SK-N-SH (cell line): Measurements from ENCODE around the gene KIAA2012. TPM values are rescaled to one million over a fixed set of nuclear protein-coding genes. Genes with fewer than 3 reads are reported as not detected.

ENCODE experiments used
- CTCF ChIA-PET: fragments of 300-600, 350-600 bp; formaldehyde crosslinking; extraction: SDS; loops from one replicate; lab custom pipeline; 2021; lab: Yijun Ruan, JAX
- POLR2A ChIA-PET: fragments of 350-600 bp; sonication (Branson Sonifier 250); formaldehyde crosslinking; extraction: SDS; loops from one replicate; lab custom pipeline; 2020; ENCODE audit warnings: antibody characterized with exemption, inconsistent platforms; lab: Yijun Ruan, JAX
- DNase-seq: peaks from one replicate; pipeline ENCODE4 v3.0.0; 2012
- H2AFZ ChIP-seq: fragments of 200-600 bp; sonication (generic); 2 replicates; pipeline ENCODE4 v1.8.1; 2016; ENCODE audit warnings: antibody characterized with exemption, mild to moderate bottlenecking, low read depth
- H3F3A ChIP-seq: fragments of 200-600 bp; sonication (generic); replicated peaks from 2 replicates; pipeline ENCODE3; 2016; ENCODE audit warnings: antibody characterized with exemption, mild to moderate bottlenecking; ENCODE audit not compliant: insufficient read depth
- H3K27ac ChIP-seq, 2 experiments: fragments of 200-500 bp in 1 of 2; fragments of 200-600 bp in 1 of 2; sonication (Bioruptor generic) in 1 of 2; sonication (generic), shearing (Covaris generic) in 1 of 2; 2 replicates each; pipeline versions ENCODE4 v1.5.1 to v1.6.1; 2014 to 2016; ENCODE audit warnings: low read depth in 2 of 2, inconsistent platforms in 1 of 2, low read length in 1 of 2, mild to moderate bottlenecking in 1 of 2, mixed read lengths in 1 of 2
- H3K27me3 ChIP-seq: fragments of 200-600 bp; sonication (generic), shearing (Covaris generic); 2 replicates; pipeline ENCODE4 v1.6.1; 2016; ENCODE audit warnings: mixed run types; ENCODE audit not compliant: insufficient read depth
- H3K36me3 ChIP-seq, 2 experiments: fragments of 200-500 bp in 1 of 2; fragments of 200-600 bp in 1 of 2; sonication (Bioruptor generic) in 1 of 2; sonication (generic) in 1 of 2; replicated peaks in 1 of 2; 2 replicates each; pipeline versions ENCODE3 to v1.5.1; 2014 to 2016; ENCODE audit warnings: low read length in 1 of 2, mild to moderate bottlenecking in 1 of 2; ENCODE audit not compliant: insufficient read depth in 2 of 2, control insufficient read depth in 1 of 2
- H3K4me1 ChIP-seq, 2 experiments: fragments of 200-500 bp in 1 of 2; fragments of 200-600 bp in 1 of 2; sonication (Bioruptor generic) in 1 of 2; sonication (generic), shearing (Covaris generic) in 1 of 2; 2 replicates each; pipeline versions ENCODE4 v1.5.1 to v1.6.1; 2014 to 2016; ENCODE audit warnings: low read depth in 1 of 2, low read length in 1 of 2, mixed run types in 1 of 2; ENCODE audit not compliant: insufficient read depth in 2 of 2, control insufficient read depth in 1 of 2
- H3K4me2 ChIP-seq: fragments of 200-600 bp; sonication (generic), shearing (Covaris generic); 2 replicates; pipeline ENCODE4 v1.6.1; 2017; ENCODE audit warnings: mixed run types
- H3K4me3 ChIP-seq, 2 experiments: fragments of 200-500 bp in 1 of 2; fragments of 200-600 bp in 1 of 2; sonication (Bioruptor generic) in 1 of 2; sonication (generic), shearing (Covaris generic) in 1 of 2; 2 replicates each; pipeline versions ENCODE4 v1.5.1 to v1.8.1; 2014 to 2016; ENCODE audit warnings: low read depth in 2 of 2, inconsistent platforms in 1 of 2, low read length in 1 of 2, mild to moderate bottlenecking in 1 of 2, mixed read lengths in 1 of 2, moderate library complexity in 1 of 2
- H3K79me2 ChIP-seq: fragments of 200-600 bp; sonication (generic); 2 replicates; pipeline ENCODE4 v1.8.1; 2017; ENCODE audit warnings: mild to moderate bottlenecking; ENCODE audit not compliant: insufficient read depth
- H3K9ac ChIP-seq: fragments of 200-600 bp; sonication (generic); 2 replicates; pipeline ENCODE4 v1.6.1; 2017; ENCODE audit warnings: mixed run types
- H3K9me2 ChIP-seq: fragments of 200-600 bp; sonication (generic); 2 replicates; pipeline ENCODE4 v1.6.1; 2017; ENCODE audit warnings: mixed run types
- H3K9me3 ChIP-seq: fragments of 200-600 bp; sonication (generic); 2 replicates; pipeline ENCODE4 v1.6.1; 2017; ENCODE audit warnings: mixed run types, mild to moderate bottlenecking, moderate library complexity
- H4K20me1 ChIP-seq: fragments of 200-600 bp; sonication (generic); 2 replicates; pipeline ENCODE4 v1.6.1; 2017; ENCODE audit warnings: mild to moderate bottlenecking, mixed run types; ENCODE audit not compliant: insufficient read depth
- FOSL2 ChIP-seq: IDR thresholded peaks from 2 replicates; pipeline ENCODE4 v1.4.0; 2012; ENCODE audit warnings: low read depth, mild to moderate bottlenecking, moderate library complexity, borderline replicate concordance
- FOXJ3 ChIP-seq: sonication (generic); formaldehyde crosslinking; IDR thresholded peaks from 2 replicates; pipeline ENCODE4 v1.5.1; 2020; ENCODE audit warnings: mild to moderate bottlenecking, missing genetic modification reagents
- FOXM1 ChIP-seq: IDR thresholded peaks from 2 replicates; pipeline ENCODE4 v1.4.0; 2012; ENCODE audit warnings: low read depth, mild to moderate bottlenecking
- GABPA ChIP-seq: IDR thresholded peaks from 2 replicates; pipeline ENCODE4 v1.4.0; 2012; ENCODE audit warnings: low read depth, mild to moderate bottlenecking
- GATA2 ChIP-seq: sonication (generic); formaldehyde crosslinking; IDR thresholded peaks from 2 replicates; pipeline ENCODE4 v1.5.0; 2020; ENCODE audit warnings: mild to moderate bottlenecking, missing genetic modification reagents
- IRF3 ChIP-seq: fragments of 150-350 bp; IDR thresholded peaks from 2 replicates; pipeline ENCODE4 v1.6.1; 2016; ENCODE audit warnings: mild to moderate bottlenecking, low read depth, low read length
- JUND ChIP-seq: IDR thresholded peaks from 2 replicates; pipeline ENCODE4 v1.4.0; 2012
- MAX ChIP-seq: IDR thresholded peaks from 2 replicates; pipeline ENCODE4 v1.4.0; 2012; ENCODE audit warnings: low read depth
- MEF2A ChIP-seq: IDR thresholded peaks from 2 replicates; pipeline ENCODE4 v1.4.0; 2012; ENCODE audit warnings: low read depth, borderline replicate concordance
- MXI1 ChIP-seq: IDR thresholded peaks from 2 replicates; pipeline ENCODE4 v1.6.1; 2012; ENCODE audit warnings: mild to moderate bottlenecking, low read depth, low read length, improper control_type of control experiment
- NFIC ChIP-seq: IDR thresholded peaks from 2 replicates; pipeline ENCODE4 v1.4.0; 2012; ENCODE audit warnings: borderline replicate concordance
- POLR2AphosphoS5 ChIP-seq: IDR thresholded peaks from 2 replicates; pipeline ENCODE4 v1.6.1; 2012; ENCODE audit warnings: low read depth, low read length
- RAD21 ChIP-seq: IDR thresholded peaks from 2 replicates; pipeline ENCODE4 v1.6.1; 2012; ENCODE audit warnings: mild to moderate bottlenecking, low read length
- RCOR1 ChIP-seq: fragments of 150-350 bp; IDR thresholded peaks from 2 replicates; pipeline ENCODE4 v1.6.1; 2017; ENCODE audit warnings: antibody characterized with exemption, low read length
- RFX5 ChIP-seq: IDR thresholded peaks from 2 replicates; pipeline ENCODE4 v1.6.1; 2012; ENCODE audit warnings: mild to moderate bottlenecking, improper control_type of control experiment, low read length
- RXRA ChIP-seq: IDR thresholded peaks from 2 replicates; pipeline ENCODE4 v1.4.0; 2012; ENCODE audit warnings: low read depth, mild to moderate bottlenecking, borderline replicate concordance
- SIN3A ChIP-seq: IDR thresholded peaks from 2 replicates; pipeline ENCODE4 v1.6.1; 2012; ENCODE audit warnings: low read depth, mild to moderate bottlenecking, low read length, moderate library complexity, borderline replicate concordance
- SMC3 ChIP-seq: IDR thresholded peaks from 2 replicates; pipeline ENCODE4 v1.6.1; 2012; ENCODE audit warnings: low read depth, low read length, improper control_type of control experiment
- TCF12 ChIP-seq: IDR thresholded peaks from 2 replicates; pipeline ENCODE4 v1.4.0; 2012
- USF2 ChIP-seq: fragments of 150-350 bp; IDR thresholded peaks from 2 replicates; pipeline ENCODE4 v1.6.1; 2017; ENCODE audit warnings: antibody characterized with exemption, low read length, low read depth, borderline replicate concordance
- WGBS: methylation state at CpG from one replicate; pipeline ENCODE4 v1.1.6; 2017; ENCODE audit warnings: low lambda C conversion rate; 5-methylcytosine and 5-hydroxymethylcytosine counted together
- polyA plus RNA-seq, 3 experiments: library from polyadenylated mRNA; depleted of rRNA; stranded (reverse); fragments of >200 nt; gene quantifications; 2 replicates each; pipeline ENCODE4 v1.2.3, GENCODE V29; 2012
- TF ChIP-seq, protein P1 (sequence below): IDR thresholded peaks from 2 replicates; pipeline ENCODE4 v1.4.0; 2012; ENCODE audit warnings: low read depth, borderline replicate concordance
- TF ChIP-seq, protein P2 (sequence below): fragments of 200-600 bp; sonication (generic); IDR thresholded peaks from 2 replicates; pipeline ENCODE4 v1.6.1; 2017; ENCODE audit warnings: antibody characterized with exemption, mild to moderate bottlenecking, moderate library complexity

The KIAA2012 gene
- polyA plus RNA-seq, 1 of the 3 experiments (the other 2 are of a cell fraction): 0.07 TPM

GRCh38 chr2:202037086-202037485, 36.0 kb upstream of the KIAA2012 start (continued):
- TF ChIP-seq TCF12: no peak
- TF ChIP-seq RAD21: no peak
- no peak for TF ChIP-seq NFIC
- TF ChIP-seq RFX5: no peak
- TF ChIP-seq FOXM1: no peak
- no peak for TF ChIP-seq FOXJ3 (CRISPR knock-in tag)
- TF ChIP-seq, protein P1, sequence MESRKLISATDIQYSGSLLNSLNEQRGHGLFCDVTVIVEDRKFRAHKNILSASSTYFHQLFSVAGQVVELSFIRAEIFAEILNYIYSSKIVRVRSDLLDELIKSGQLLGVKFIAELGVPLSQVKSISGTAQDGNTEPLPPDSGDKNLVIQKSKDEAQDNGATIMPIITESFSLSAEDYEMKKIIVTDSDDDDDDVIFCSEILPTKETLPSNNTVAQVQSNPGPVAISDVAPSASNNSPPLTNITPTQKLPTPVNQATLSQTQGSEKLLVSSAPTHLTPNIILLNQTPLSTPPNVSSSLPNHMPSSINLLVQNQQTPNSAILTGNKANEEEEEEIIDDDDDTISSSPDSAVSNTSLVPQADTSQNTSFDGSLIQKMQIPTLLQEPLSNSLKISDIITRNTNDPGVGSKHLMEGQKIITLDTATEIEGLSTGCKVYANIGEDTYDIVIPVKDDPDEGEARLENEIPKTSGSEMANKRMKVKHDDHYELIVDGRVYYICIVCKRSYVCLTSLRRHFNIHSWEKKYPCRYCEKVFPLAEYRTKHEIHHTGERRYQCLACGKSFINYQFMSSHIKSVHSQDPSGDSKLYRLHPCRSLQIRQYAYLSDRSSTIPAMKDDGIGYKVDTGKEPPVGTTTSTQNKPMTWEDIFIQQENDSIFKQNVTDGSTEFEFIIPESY: no peak
- TF ChIP-seq GABPA: no peak
- no peak for TF ChIP-seq RCOR1
- no peak for TF ChIP-seq SIN3A

DNA sequence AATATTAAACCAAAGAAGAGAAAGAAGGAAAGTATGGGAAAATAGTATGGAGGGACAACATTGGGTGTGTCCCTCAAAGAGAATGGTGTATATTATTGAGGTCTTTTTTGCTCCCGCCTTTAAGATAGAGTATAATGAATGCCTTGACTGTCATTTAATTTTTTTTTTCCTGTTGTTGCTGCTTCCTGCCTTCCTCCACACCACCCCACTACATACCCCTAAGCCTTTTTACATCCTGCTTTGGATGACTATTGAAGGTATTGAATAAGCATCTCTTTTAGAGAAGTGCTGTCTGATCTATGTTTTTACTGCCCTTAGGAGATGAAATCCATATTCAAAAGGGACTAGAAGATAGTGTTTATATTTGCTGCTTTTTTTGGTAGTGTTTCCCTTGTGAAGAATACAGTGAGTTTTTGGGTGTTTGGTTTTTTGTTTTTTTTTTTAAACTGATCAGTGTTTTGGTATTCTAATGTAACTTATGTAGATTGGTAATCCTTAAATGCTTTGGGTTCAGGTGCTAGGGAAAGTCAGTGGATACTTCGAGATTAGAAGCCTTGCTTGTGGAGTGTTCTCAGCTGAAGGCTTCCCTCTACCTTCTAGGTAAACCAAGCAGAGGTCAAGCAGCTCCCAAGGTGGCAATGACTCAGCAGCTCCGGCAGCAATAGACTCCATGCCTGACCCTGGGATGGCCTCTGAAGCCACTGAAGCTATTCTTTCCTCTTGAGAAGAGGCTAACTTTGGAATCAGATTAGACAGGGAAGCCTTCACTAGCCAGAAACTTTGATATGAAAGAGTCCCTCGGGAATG, 34.4 kb upstream of the KIAA2012 start:
- H3K9me3 ChIP-seq: no peaks in the 10 kb centered on the region
- peak overlapping the region; percentile 35 to 88 for H3K4me3 ChIP-seq
- ChIA-PET CTCF (interaction anchor here (0.7 to 2.1 kb wide), 2 partner anchors 178 kb away, joined by 4 to 5 read pairs; no protein-coding TSS in a partner anchor), POLR2A (no interaction called here)
- no peak for DNase-seq
- peaks cover 12 to 40% of the 10 kb centered on the region in 2 experiments for H3K4me1 ChIP-seq
- no peak overlapping the region for H3K9ac ChIP-seq
- no peaks in the 10 kb centered on the region for H3K27me3 ChIP-seq
- H3K36me3 ChIP-seq: peaks cover 18 to 31% of the 10 kb centered on the region in 2 experiments
- TF ChIP-seq, protein P1: no peak
- TF ChIP-seq JUND: peak; percentile 45; the same call in 1 of the 2 replicates
- no peak for TF ChIP-seq NFIC
- TF ChIP-seq GATA2 (CRISPR knock-in tag): no peak
- TF ChIP-seq GABPA: no peak
- no peak for TF ChIP-seq IRF3
- 0 out of 2 replicates have a peak, but pooled peaks have one; percentile 11 for TF ChIP-seq SIN3A
- TF ChIP-seq POLR2AphosphoS5: peak; percentile 25; the same call in 1 of the 2 replicates
- no peak for TF ChIP-seq MEF2A
- no peak for TF ChIP-seq SMC3
- peak; percentile 48; the same call in 1 of the 2 replicates for TF ChIP-seq FOSL2
- peak; percentile 88 for TF ChIP-seq RXRA
- TF ChIP-seq MXI1: no peak
- no peak for TF ChIP-seq USF2
- TF ChIP-seq, protein P2, sequence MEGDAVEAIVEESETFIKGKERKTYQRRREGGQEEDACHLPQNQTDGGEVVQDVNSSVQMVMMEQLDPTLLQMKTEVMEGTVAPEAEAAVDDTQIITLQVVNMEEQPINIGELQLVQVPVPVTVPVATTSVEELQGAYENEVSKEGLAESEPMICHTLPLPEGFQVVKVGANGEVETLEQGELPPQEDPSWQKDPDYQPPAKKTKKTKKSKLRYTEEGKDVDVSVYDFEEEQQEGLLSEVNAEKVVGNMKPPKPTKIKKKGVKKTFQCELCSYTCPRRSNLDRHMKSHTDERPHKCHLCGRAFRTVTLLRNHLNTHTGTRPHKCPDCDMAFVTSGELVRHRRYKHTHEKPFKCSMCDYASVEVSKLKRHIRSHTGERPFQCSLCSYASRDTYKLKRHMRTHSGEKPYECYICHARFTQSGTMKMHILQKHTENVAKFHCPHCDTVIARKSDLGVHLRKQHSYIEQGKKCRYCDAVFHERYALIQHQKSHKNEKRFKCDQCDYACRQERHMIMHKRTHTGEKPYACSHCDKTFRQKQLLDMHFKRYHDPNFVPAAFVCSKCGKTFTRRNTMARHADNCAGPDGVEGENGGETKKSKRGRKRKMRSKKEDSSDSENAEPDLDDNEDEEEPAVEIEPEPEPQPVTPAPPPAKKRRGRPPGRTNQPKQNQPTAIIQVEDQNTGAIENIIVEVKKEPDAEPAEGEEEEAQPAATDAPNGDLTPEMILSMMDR: no peak
- TF ChIP-seq TCF12: 0 out of 2 replicates have a peak, but pooled peaks have one; percentile 7
- TF ChIP-seq MAX: no peak
- H4K20me1 ChIP-seq: peaks cover 37% of the 10 kb centered on the region
- WGBS: 44% methylated on average over 4 of the region's 4 CpGs
- H3F3A ChIP-seq: peaks cover 3% of the 10 kb centered on the region
- H3K4me2 ChIP-seq: peak overlapping the region; percentile 74
- peak overlapping the region; percentile 29 to 67 for H3K27ac ChIP-seq
- no peaks in the 10 kb centered on the region for H3K9me2 ChIP-seq
- H2AFZ ChIP-seq: no peak overlapping the region
- H3K79me2 ChIP-seq: peaks cover 56% of the 10 kb centered on the region
